ENCODE results near the gene FBXW7.

The FBXW7 gene

DNA sequence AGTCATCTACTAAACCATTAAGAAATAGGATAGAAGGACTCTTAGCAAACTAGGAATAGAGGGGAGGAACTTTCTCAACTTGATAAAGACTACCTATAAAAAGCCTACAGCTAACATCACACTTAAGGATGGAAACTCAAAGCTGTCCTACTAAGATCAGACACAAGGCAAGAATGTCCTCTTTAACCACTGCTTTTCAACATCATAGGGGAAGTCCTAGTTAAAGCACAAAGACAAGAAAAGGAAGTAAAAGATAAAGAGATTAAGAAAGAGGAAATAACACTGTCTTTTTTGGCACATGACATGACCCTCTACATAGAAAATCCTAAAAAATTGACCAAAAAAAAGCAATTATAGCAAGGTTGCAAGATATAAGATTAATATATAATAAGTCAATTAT, 136.6 kb downstream of the FBXW7 start:
- H3K4me3 ChIP-seq (ENCODE audit: severe bottlenecking): no peak overlapping the region
- ATAC-seq (ENCODE audit: low read depth) (no peak), DNase-seq (ENCODE audit: low spot score) (no peak)
- peaks cover 4% of the 10 kb centered on the region; the same call in 1 of the 2 replicates for H3K36me3 ChIP-seq (ENCODE audit: low read depth)
- H3K4me1 ChIP-seq (ENCODE audit: insufficient read depth, poor library complexity, severe bottlenecking): no peaks in the 10 kb centered on the region
- H3K27ac ChIP-seq (ENCODE audit: poor library complexity, severe bottlenecking): no peak overlapping the region
- TF ChIP-seq, protein P1, sequence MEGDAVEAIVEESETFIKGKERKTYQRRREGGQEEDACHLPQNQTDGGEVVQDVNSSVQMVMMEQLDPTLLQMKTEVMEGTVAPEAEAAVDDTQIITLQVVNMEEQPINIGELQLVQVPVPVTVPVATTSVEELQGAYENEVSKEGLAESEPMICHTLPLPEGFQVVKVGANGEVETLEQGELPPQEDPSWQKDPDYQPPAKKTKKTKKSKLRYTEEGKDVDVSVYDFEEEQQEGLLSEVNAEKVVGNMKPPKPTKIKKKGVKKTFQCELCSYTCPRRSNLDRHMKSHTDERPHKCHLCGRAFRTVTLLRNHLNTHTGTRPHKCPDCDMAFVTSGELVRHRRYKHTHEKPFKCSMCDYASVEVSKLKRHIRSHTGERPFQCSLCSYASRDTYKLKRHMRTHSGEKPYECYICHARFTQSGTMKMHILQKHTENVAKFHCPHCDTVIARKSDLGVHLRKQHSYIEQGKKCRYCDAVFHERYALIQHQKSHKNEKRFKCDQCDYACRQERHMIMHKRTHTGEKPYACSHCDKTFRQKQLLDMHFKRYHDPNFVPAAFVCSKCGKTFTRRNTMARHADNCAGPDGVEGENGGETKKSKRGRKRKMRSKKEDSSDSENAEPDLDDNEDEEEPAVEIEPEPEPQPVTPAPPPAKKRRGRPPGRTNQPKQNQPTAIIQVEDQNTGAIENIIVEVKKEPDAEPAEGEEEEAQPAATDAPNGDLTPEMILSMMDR (IDR thresholded peaks at IDR 0.05; ENCODE audit: poor library complexity, severe bottlenecking): no peak
- H3K27me3 ChIP-seq (ENCODE audit: insufficient read depth, poor library complexity, severe bottlenecking): no peaks in the 10 kb centered on the region
- H3K9me3 ChIP-seq (ENCODE audit: severe bottlenecking): no peaks in the 10 kb centered on the region

DNA sequence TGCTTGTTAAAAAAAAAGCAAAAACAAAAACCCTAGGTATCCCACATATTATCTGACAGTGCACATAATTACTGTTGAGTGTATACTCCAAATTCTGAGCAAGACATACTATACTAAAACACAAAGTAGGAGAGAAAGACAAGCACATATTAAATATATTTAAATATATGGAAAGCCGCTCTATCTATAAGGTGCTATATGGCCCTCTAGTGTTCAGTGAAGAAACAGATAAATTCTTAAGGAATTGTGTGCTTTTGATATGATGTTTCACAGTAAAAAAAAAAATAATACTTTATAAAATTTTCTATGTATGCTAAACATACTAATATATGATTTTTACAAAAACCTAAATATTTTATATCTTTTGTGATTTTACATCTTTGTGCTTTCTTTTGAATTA, 137.8 kb downstream of the FBXW7 start:
- no peaks in the 10 kb centered on the region for H3K9me3 ChIP-seq (ENCODE audit: severe bottlenecking)
- no peak overlapping the region for H3K27ac ChIP-seq (ENCODE audit: poor library complexity, severe bottlenecking)
- ATAC-seq (ENCODE audit: low read depth) (no peak), DNase-seq (ENCODE audit: low spot score) (no peak)
- no peaks in the 10 kb centered on the region for H3K27me3 ChIP-seq (ENCODE audit: insufficient read depth, poor library complexity, severe bottlenecking)
- peaks cover 4% of the 10 kb centered on the region; the same call in 1 of the 2 replicates for H3K36me3 ChIP-seq (ENCODE audit: low read depth)
- no peak overlapping the region for H3K4me3 ChIP-seq (ENCODE audit: severe bottlenecking)
- TF ChIP-seq, protein P1 (IDR thresholded peaks at IDR 0.05; ENCODE audit: poor library complexity, severe bottlenecking): peak; percentile 78
- no peaks in the 10 kb centered on the region for H3K4me1 ChIP-seq (ENCODE audit: insufficient read depth, poor library complexity, severe bottlenecking)

DNA sequence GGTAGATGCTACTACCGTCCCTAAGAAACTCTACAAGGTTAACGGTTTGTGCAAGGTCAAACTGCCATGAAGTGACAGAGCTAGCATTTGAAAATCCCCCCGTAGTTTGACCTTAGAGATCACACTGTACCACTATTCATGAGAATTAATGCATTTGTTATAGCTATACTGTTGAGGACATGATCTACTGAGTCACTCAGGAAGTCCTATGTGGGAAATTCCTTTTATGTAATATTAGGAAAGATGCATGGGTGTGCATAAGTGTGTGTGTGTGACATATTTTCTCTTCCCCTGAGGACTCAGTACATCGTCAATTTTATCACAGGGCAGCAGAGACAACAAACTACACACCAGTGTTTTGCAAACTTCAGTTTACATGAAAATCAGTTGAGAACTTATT, 141.1 kb downstream of the FBXW7 start:
- Histone ChIP-seq H3K36me3 (ENCODE audit: low read depth) (peaks cover 4% of the 10 kb centered on the region), H3K27ac (ENCODE audit: poor library complexity, severe bottlenecking) (no peak overlapping the region), H3K27me3 (ENCODE audit: insufficient read depth, poor library complexity, severe bottlenecking) (no peaks in the 10 kb centered on the region), H3K4me1 (ENCODE audit: insufficient read depth, poor library complexity, severe bottlenecking) (no peaks in the 10 kb centered on the region), H3K4me3 (ENCODE audit: severe bottlenecking) (no peak overlapping the region), H3K9me3 (ENCODE audit: severe bottlenecking) (no peaks in the 10 kb centered on the region)
- DNase-seq (ENCODE audit: low spot score): no peak
- no peak for ATAC-seq (ENCODE audit: low read depth)
- TF ChIP-seq, protein P1 (IDR thresholded peaks at IDR 0.05; ENCODE audit: poor library complexity, severe bottlenecking): no peak

DNA sequence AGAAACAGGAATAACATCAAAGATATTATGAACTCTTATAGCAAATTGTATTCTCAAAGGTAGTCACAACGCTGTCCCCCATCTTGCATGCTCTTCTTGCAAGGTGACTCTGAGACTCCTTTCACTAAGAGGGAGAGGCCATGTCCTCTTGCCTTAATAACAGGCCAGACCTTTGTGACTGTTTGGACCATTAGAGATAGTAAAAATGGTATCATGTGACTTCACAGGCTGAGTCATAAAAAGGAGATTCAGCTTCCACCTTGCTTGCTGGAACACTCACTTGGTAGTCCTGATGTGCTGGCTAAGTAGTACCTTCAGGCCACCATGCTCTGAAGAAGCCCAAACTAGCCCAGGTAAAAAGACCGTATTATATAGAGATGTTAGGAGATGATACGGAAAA, 143.8 kb downstream of the FBXW7 start:
- TF ChIP-seq, protein P1 (IDR thresholded peaks at IDR 0.05; ENCODE audit: poor library complexity, severe bottlenecking): no peak
- ATAC-seq (ENCODE audit: low read depth): no peak
- no peak overlapping the region for H3K4me3 ChIP-seq (ENCODE audit: severe bottlenecking)
- peaks cover 4% of the 10 kb centered on the region for H3K36me3 ChIP-seq (ENCODE audit: low read depth)
- no peak for DNase-seq (ENCODE audit: low spot score)
- no peak overlapping the region for H3K27ac ChIP-seq (ENCODE audit: poor library complexity, severe bottlenecking)
- H3K9me3 ChIP-seq (ENCODE audit: severe bottlenecking): no peaks in the 10 kb centered on the region
- H3K27me3 ChIP-seq (ENCODE audit: insufficient read depth, poor library complexity, severe bottlenecking): no peaks in the 10 kb centered on the region
- no peaks in the 10 kb centered on the region for H3K4me1 ChIP-seq (ENCODE audit: insufficient read depth, poor library complexity, severe bottlenecking)

DNA sequence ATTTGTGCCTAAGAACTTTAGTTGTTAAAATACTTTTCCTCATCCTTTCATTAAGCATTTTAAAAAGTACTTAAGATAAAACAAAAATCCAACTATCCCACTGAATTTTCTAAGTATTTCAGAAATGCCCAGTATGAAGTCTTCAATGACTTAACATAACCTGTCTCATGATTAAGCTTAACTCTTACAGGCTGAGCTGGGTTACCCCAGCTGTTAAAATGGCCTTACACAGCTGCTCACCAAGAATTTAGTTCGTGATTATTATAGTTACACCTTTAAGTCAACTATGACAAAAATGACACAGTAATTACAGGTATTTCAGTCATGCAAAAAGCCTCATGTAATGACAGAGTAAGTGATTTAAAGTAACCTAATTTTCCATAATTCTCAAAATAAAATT, 145.7 kb downstream of the FBXW7 start:
- no peak overlapping the region for H3K27ac ChIP-seq (ENCODE audit: poor library complexity, severe bottlenecking)
- no peaks in the 10 kb centered on the region for H3K9me3 ChIP-seq (ENCODE audit: severe bottlenecking)
- peaks cover 4% of the 10 kb centered on the region for H3K36me3 ChIP-seq (ENCODE audit: low read depth)
- no peaks in the 10 kb centered on the region for H3K27me3 ChIP-seq (ENCODE audit: insufficient read depth, poor library complexity, severe bottlenecking)
- no peak overlapping the region for H3K4me3 ChIP-seq (ENCODE audit: severe bottlenecking)
- DNase-seq (ENCODE audit: low spot score): no peak
- ATAC-seq (ENCODE audit: low read depth): no peak
- TF ChIP-seq, protein P1 (IDR thresholded peaks at IDR 0.05; ENCODE audit: poor library complexity, severe bottlenecking): no peak
- H3K4me1 ChIP-seq (ENCODE audit: insufficient read depth, poor library complexity, severe bottlenecking): peaks cover 2% of the 10 kb centered on the region

Data from RWPE2 (cell line).